ENCODE results near the gene TNFRSF8. TPM values are rescaled to one million over a fixed set of nuclear protein-coding genes. Genes with fewer than 3 reads are reported as not detected.
A peak's percentile ranks its signal among the peaks of the same experiment; 100 is the strongest.

TNFRSF8 gene
- total and polyA plus RNA-seq, 9 of the 15 experiments (the other 6 are each of a cell fraction or from before 2014, with no cell fraction given), result 3.5 to 38.4 (median 17.1) TPM

DNA sequence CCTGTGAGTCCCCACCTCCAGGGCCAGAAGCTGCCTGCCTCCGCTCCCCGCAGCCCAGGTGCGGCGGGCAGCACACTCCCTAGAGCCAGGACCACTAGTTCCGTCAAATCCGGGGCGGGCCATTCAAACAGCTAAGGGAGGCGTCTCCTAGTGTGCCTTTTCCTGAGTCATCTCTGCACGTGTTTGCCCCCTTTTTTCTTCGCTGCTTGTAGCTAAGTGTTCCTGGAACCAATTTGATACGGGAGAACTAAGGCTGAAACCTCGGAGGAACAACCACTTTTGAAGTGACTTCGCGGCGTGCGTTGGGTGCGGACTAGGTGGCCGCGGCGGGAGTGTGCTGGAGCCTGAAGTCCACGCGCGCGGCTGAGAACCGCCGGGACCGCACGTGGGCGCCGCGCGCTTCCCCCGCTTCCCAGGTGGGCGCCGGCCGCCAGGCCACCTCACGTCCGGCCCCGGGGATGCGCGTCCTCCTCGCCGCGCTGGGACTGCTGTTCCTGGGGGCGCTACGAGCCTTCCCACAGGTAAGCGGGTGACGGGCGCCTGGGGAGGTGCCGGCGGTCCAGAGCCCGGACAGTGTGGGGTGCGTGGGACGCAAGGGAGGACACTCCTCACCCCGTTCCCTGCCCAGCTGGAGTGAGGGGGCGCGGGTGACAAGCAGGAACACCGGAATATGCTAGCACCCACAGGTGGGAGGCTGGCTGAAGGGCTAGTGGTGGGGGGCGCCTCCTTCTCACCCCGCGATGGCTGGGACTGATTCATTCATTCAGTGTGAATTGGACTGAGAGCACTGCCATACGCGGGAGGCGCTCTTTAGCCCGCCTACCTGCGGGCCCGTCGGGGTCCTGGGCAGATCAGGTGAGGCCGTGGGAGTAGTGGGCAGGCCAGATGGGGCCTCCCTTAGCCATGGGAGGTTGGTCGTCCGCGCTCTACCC is at the start of gene TNFRSF8 (continued):
- peak; percentile 90 for TF ChIP-seq ZNF431 (CRISPR knock-in tag; IDR thresholded peaks at IDR 0.05)
- TF ChIP-seq, protein P1, sequence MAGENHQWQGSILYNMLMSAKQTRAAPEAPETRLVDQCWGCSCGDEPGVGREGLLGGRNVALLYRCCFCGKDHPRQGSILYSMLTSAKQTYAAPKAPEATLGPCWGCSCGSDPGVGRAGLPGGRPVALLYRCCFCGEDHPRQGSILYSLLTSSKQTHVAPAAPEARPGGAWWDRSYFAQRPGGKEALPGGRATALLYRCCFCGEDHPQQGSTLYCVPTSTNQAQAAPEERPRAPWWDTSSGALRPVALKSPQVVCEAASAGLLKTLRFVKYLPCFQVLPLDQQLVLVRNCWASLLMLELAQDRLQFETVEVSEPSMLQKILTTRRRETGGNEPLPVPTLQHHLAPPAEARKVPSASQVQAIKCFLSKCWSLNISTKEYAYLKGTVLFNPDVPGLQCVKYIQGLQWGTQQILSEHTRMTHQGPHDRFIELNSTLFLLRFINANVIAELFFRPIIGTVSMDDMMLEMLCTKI (IDR thresholded peaks at IDR 0.05; ENCODE audit: partially characterized antibody), result no peak
- TF ChIP-seq, protein P2, sequence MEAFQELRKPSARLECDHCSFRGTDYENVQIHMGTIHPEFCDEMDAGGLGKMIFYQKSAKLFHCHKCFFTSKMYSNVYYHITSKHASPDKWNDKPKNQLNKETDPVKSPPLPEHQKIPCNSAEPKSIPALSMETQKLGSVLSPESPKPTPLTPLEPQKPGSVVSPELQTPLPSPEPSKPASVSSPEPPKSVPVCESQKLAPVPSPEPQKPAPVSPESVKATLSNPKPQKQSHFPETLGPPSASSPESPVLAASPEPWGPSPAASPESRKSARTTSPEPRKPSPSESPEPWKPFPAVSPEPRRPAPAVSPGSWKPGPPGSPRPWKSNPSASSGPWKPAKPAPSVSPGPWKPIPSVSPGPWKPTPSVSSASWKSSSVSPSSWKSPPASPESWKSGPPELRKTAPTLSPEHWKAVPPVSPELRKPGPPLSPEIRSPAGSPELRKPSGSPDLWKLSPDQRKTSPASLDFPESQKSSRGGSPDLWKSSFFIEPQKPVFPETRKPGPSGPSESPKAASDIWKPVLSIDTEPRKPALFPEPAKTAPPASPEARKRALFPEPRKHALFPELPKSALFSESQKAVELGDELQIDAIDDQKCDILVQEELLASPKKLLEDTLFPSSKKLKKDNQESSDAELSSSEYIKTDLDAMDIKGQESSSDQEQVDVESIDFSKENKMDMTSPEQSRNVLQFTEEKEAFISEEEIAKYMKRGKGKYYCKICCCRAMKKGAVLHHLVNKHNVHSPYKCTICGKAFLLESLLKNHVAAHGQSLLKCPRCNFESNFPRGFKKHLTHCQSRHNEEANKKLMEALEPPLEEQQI (IDR thresholded peaks at IDR 0.05), result no peak
- no peak for TF ChIP-seq ELF1 (tag; IDR thresholded peaks at IDR 0.05)
- TF ChIP-seq SMC3 (conservative IDR thresholded peaks at IDR 0.05; ENCODE audit: insufficient read depth, low read depth, low read length), result no peak
- TF ChIP-seq PURB (CRISPR knock-in tag; IDR thresholded peaks at IDR 0.05; ENCODE audit: low read depth), result no peak
- TF ChIP-seq, protein P3, sequence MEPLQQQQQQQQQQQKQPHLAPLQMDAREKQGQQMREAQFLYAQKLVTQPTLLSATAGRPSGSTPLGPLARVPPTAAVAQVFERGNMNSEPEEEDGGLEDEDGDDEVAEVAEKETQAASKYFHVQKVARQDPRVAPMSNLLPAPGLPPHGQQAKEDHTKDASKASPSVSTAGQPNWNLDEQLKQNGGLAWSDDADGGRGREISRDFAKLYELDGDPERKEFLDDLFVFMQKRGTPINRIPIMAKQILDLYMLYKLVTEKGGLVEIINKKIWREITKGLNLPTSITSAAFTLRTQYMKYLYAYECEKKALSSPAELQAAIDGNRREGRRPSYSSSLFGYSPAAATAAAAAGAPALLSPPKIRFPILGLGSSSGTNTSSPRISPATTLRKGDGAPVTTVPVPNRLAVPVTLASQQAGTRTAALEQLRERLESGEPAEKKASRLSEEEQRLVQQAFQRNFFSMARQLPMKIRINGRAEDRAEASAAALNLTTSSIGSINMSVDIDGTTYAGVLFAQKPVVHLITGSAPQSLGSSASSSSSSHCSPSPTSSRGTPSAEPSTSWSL (CRISPR knock-in tag; IDR thresholded peaks at IDR 0.05; ENCODE audit: borderline replicate concordance), result no peak
- TF ChIP-seq NONO (IDR thresholded peaks at IDR 0.05; ENCODE audit: low read depth in 2 of 2, low read length in 1 of 2), result no peak
- 0 out of 2 replicates have a peak, but pooled peaks have one; percentile 47 for TF ChIP-seq MIER1 (IDR thresholded peaks at IDR 0.05; ENCODE audit: low read depth)
- TF ChIP-seq, protein P4, sequence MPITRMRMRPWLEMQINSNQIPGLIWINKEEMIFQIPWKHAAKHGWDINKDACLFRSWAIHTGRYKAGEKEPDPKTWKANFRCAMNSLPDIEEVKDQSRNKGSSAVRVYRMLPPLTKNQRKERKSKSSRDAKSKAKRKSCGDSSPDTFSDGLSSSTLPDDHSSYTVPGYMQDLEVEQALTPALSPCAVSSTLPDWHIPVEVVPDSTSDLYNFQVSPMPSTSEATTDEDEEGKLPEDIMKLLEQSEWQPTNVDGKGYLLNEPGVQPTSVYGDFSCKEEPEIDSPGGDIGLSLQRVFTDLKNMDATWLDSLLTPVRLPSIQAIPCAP (CRISPR knock-in tag; IDR thresholded peaks at IDR 0.05; ENCODE audit: borderline replicate concordance), result peak; percentile 94; the same call in 1 of the 2 replicates
- no peak for TF ChIP-seq U2AF1 (optimal IDR thresholded peaks at IDR 0.05; ENCODE audit: low read depth, low read length)
- TF ChIP-seq CCAR2 (IDR thresholded peaks at IDR 0.05; ENCODE audit: low read depth, low read length), result no peak
- no peak for TF ChIP-seq PCBP2 (IDR thresholded peaks at IDR 0.05; ENCODE audit: low read depth, low read length, poor library complexity, severe bottlenecking)
- TF ChIP-seq CBFA2T2 (conservative IDR thresholded peaks at IDR 0.05), result no peak
- no peak for TF ChIP-seq PTRF (tag; IDR thresholded peaks at IDR 0.05)
